ENCODE results near the gene CCSER1.

- TF ChIP-seq CTCF (IDR thresholded peaks at IDR 0.05; ENCODE audit: insufficient read depth, low read length, poor library complexity, severe bottlenecking) (no peak), EZH2phosphoT487 (conservative IDR thresholded peaks at IDR 0.05; ENCODE audit: low read length) (no peak)
Observed at GRCh38 chr4:90237751-90238530, 110.7 kb downstream of the CCSER1 start.

Measured in SU-DHL-6 (cell line).